Activated CD4-positive, alpha-beta T cell treated with anti-CD3 and anti-CD28 coated beads, Interleukin-2, amount 10 ng/mL, durations not matched to agents 7 days and 5 days (primary cell): ENCODE results near the gene RPL7A. TPM values are rescaled to one million over a fixed set of nuclear protein-coding genes. Genes with fewer than 3 reads are reported as not detected.

ENCODE experiments used
- CTCF ChIA-PET: fragments of 350-600 bp; sonication (Branson Sonifier 250); formaldehyde crosslinking; loops from one replicate; lab custom pipeline; 2021; ENCODE audit warnings: antibody characterized with exemption; lab: Charles Lee
- POLR2A ChIA-PET: fragments of 350-600 bp; sonication (Branson Sonifier 250); formaldehyde crosslinking; loops from one replicate; lab custom pipeline; 2021; ENCODE audit warnings: antibody characterized with exemption; lab: Charles Lee
- DNase-seq: peaks from one replicate; pipeline ENCODE4 v3.0.0-alpha.2; 2020
- H3K27ac Mint-ChIP-seq: one replicate; pipeline ENCODE4 v1.8.0; 2021; ENCODE audit warnings: mild to moderate bottlenecking, moderate library complexity, mixed read lengths
- H3K27me3 Mint-ChIP-seq: one replicate; pipeline ENCODE4 v1.8.0; 2021; ENCODE audit warnings: mixed read lengths
- H3K36me3 Mint-ChIP-seq: one replicate; pipeline ENCODE4 v1.8.0; 2021; ENCODE audit warnings: low read depth, mixed read lengths
- H3K4me1 Mint-ChIP-seq: one replicate; pipeline ENCODE4 v1.8.0; 2021; ENCODE audit warnings: mixed read lengths
- H3K4me3 Mint-ChIP-seq: one replicate; pipeline ENCODE4 v1.8.0; 2021; ENCODE audit warnings: mild to moderate bottlenecking, moderate library complexity, mixed read lengths
- H3K9me3 Mint-ChIP-seq: one replicate; pipeline ENCODE4 v1.8.0; 2021; ENCODE audit warnings: mixed read lengths
- total RNA-seq, 2 experiments: library from RNA; stranded (reverse); gene quantifications; one replicate each; pipeline ENCODE4 v1.2.3, GENCODE V29; 2021

RPL7A gene
- total RNA-seq, 2 experiments from 2014 or later = 1,880 to 1,928 TPM

- Mint-ChIP-seq H3K4me1 (peaks cover 27% of the 10 kb centered on the region), H3K27me3 (peaks cover 2% of the 10 kb centered on the region), H3K9me3 (no peaks in the 10 kb centered on the region), H3K4me3 (no peak overlapping the region), H3K27ac (no peak overlapping the region), H3K36me3 (peaks cover 16% of the 10 kb centered on the region)
- ChIA-PET POLR2A (interaction anchor here (1.1 kb wide), 1 partner anchor 43 kb away, joined by 5 read pairs; no protein-coding TSS in a partner anchor), CTCF (interaction anchor here (1.1 to 1.9 kb wide), 3 partner anchors 21 to 139 kb away, joined by 3 to 5 read pairs (median 3); partner anchors contain the start of genes SURF1 and SURF2)
- DNase-seq = no peak
Observed at GRCh38 chr9:133377721-133378216, 29.8 kb downstream of the RPL7A start.

DNA sequence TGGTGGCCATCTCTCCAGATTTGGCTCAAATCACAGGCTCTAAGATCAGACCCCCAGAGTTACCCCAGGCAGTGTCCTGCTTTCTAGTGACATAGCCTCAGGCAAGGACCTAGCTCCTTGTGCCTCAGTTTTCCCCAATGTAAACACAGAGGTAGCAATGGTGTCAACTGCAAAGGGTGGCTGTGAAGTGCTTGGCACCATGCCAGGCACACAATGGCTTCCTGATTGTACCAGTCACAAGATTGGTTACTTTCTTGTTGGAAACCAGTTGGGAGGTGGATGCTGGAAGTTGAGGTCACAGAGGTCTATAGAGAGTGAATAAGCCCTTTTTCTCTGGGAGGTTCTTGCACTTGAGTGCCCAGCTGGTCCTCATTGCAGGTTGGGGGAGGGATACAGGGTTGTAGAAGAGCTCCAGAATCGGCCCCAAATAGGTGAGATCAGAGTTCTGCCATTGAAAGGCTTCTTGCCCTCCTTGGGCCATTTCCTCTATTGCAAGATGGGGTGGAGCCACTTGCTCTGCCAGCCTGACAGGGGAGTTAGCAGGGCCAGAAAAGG is 30.5 kb downstream of the RPL7A start:
- H3K27ac Mint-ChIP-seq = no peak overlapping the region
- CTCF ChIA-PET = interaction anchor here (0.9 to 1.1 kb wide), 4 partner anchors 23 to 67 kb away, joined by 3 read pairs; partner anchors contain the start of genes SURF1 and SURF2
- H3K36me3 Mint-ChIP-seq = peaks cover 12% of the 10 kb centered on the region
- no peak overlapping the region for H3K4me3 Mint-ChIP-seq
- H3K4me1 Mint-ChIP-seq = peaks cover 20% of the 10 kb centered on the region
- H3K9me3 Mint-ChIP-seq = no peaks in the 10 kb centered on the region
- POLR2A ChIA-PET = no interaction called here
- H3K27me3 Mint-ChIP-seq = peaks cover 2% of the 10 kb centered on the region
- DNase-seq = no peak

- ChIA-PET POLR2A (no interaction called here), CTCF (interaction anchor here (0.9 to 1.4 kb wide), 5 partner anchors 16 to 66 kb away, joined by 3 to 4 read pairs (median 3); partner anchors contain the start of genes SURF1 and SURF2)
- DNase-seq = no peak
- Mint-ChIP-seq H3K4me1 (peaks cover 14% of the 10 kb centered on the region), H3K9me3 (no peaks in the 10 kb centered on the region), H3K36me3 (peaks cover 8% of the 10 kb centered on the region), H3K27me3 (peaks cover 2% of the 10 kb centered on the region), H3K4me3 (no peak overlapping the region), H3K27ac (no peak overlapping the region)
Observed at GRCh38 chr9:133379153-133380086, 31.4 kb downstream of the RPL7A start.

GRCh38 chr9:133380734-133381133 is 32.7 kb downstream of the RPL7A start:
- Mint-ChIP-seq H3K27me3 (peaks cover 2% of the 10 kb centered on the region), H3K4me3 (no peak overlapping the region), H3K36me3 (no peaks in the 10 kb centered on the region), H3K4me1 (peaks cover 9% of the 10 kb centered on the region), H3K27ac (no peak overlapping the region), H3K9me3 (no peaks in the 10 kb centered on the region)
- ChIA-PET CTCF (interaction anchor here (1.2 to 1.4 kb wide), 2 partner anchors 23 to 47 kb away, joined by 3 read pairs; no protein-coding TSS in a partner anchor), POLR2A (no interaction called here)
- DNase-seq = no peak

DNA sequence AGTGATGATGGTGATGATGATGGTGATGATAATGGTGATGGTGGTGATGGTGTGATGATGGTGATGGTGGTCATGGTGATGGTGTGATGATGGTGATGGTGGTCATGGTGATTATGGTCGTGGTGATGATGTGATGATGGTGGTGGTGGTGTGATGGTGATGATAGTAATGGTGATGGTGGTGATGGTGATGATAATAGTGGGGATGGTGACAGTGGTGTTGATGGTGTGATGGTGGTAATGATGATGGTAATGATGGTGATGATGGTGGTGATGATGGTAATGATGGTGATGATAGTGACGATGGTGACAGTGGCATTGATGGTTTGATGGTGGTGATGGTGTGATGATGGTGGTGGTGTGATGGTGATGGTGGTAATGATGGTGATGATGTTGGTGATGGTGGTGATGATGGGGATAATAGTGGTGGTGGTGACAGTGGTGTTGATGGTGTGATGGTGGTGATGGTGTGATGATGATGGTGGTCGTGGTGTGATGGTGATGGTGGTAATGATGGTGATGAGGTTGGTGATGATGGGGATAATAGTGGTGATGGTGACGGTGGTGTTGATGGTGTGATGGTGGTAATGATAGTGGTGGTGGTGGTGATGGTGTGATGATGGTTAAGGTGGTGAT is 34.6 kb downstream of the RPL7A start:
- no peaks in the 10 kb centered on the region for H3K27me3 Mint-ChIP-seq
- no peaks in the 10 kb centered on the region for H3K9me3 Mint-ChIP-seq
- no peak overlapping the region for H3K4me3 Mint-ChIP-seq
- no peak overlapping the region for H3K27ac Mint-ChIP-seq
- DNase-seq = no peak
- CTCF ChIA-PET = no interaction called here
- H3K36me3 Mint-ChIP-seq = no peaks in the 10 kb centered on the region
- peaks cover 8% of the 10 kb centered on the region for H3K4me1 Mint-ChIP-seq
- POLR2A ChIA-PET = no interaction called here

GRCh38 chr9:133383438-133383837 is 35.4 kb downstream of the RPL7A start:
- no peak for DNase-seq
- peaks cover 4% of the 10 kb centered on the region for H3K4me1 Mint-ChIP-seq
- no peak overlapping the region for H3K27ac Mint-ChIP-seq
- no peaks in the 10 kb centered on the region for H3K36me3 Mint-ChIP-seq
- H3K27me3 Mint-ChIP-seq = no peaks in the 10 kb centered on the region
- no peak overlapping the region for H3K4me3 Mint-ChIP-seq
- CTCF ChIA-PET = no interaction called here
- POLR2A ChIA-PET = no interaction called here
- no peaks in the 10 kb centered on the region for H3K9me3 Mint-ChIP-seq

DNA sequence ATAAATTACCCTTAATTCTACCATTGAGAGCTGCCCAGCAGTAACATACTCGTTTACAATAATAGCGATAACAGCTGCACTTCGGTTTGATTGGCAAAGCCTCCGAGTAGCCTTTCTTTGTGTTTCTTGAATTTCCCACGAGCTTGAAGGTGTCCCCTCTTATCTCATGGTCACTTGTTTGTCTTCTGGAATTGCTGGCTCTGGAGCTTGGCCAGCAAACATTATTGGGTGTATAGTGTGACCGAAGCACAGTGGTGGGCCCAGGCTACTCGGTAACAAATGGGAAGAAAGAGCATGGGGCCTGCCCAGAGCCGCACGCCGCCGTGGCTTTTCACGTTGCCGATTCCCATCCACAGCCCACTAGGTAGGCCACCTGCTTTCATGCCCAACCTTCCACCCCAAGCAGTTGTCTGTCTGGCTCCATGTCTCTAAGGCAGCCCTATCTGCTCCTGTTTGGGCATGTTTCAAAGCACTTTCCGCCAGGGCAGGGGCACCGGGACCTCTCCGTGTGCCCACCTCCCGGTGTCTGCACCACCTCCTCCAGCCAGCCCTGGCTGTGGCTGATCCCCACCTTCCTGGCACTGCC is 36.8 kb downstream of the RPL7A start:
- no peaks in the 10 kb centered on the region for H3K4me1 Mint-ChIP-seq
- no peak overlapping the region for H3K27ac Mint-ChIP-seq
- no peaks in the 10 kb centered on the region for H3K9me3 Mint-ChIP-seq
- H3K36me3 Mint-ChIP-seq = no peaks in the 10 kb centered on the region
- H3K27me3 Mint-ChIP-seq = no peaks in the 10 kb centered on the region
- CTCF ChIA-PET = interaction anchor here (0.7 kb wide), 1 partner anchor 24 kb away, joined by 4 read pairs; no protein-coding TSS in a partner anchor
- DNase-seq = no peak
- no peak overlapping the region for H3K4me3 Mint-ChIP-seq
- POLR2A ChIA-PET = interaction anchor here (0.7 kb wide), 1 partner anchor 109 kb away, joined by 4 read pairs; no protein-coding TSS in a partner anchor

- DNase-seq = no peak
- no peaks in the 10 kb centered on the region for H3K36me3 Mint-ChIP-seq
- no peaks in the 10 kb centered on the region for H3K27me3 Mint-ChIP-seq
- no peak overlapping the region for H3K4me3 Mint-ChIP-seq
- H3K9me3 Mint-ChIP-seq = no peaks in the 10 kb centered on the region
- no peak overlapping the region for H3K27ac Mint-ChIP-seq
- ChIA-PET CTCF (interaction anchor here (0.7 kb wide), 1 partner anchor 24 kb away, joined by 4 read pairs; no protein-coding TSS in a partner anchor), POLR2A (no interaction called here)
- H3K4me1 Mint-ChIP-seq = no peaks in the 10 kb centered on the region
Observed at GRCh38 chr9:133385452-133385851, 37.4 kb downstream of the RPL7A start.

DNA sequence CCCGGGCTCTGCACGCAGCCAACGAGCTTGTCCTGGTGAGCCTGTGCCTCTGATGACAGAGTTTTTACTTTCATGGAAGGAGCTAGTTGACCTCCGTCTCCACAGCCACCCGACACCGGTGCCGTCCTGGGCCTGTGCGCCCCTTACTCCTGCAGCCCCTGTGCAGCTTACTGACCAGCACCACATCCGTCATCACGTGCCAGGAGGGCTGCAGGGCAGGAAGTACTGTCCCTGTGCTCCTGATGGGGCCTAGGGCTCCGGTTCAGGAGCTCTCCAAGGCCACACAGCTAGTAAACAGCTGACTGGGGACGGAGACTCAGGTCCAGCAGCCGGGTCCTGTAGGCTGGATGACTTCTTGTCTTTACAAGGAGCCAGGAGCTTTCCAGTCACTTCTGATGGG is 38.3 kb downstream of the RPL7A start:
- no peak overlapping the region for H3K27ac Mint-ChIP-seq
- DNase-seq = no peak
- no peaks in the 10 kb centered on the region for H3K4me1 Mint-ChIP-seq
- H3K9me3 Mint-ChIP-seq = no peaks in the 10 kb centered on the region
- POLR2A ChIA-PET = no interaction called here
- H3K4me3 Mint-ChIP-seq = no peak overlapping the region
- CTCF ChIA-PET = interaction anchor here (1.5 kb wide), 1 partner anchor 11 kb away, joined by 3 read pairs; no protein-coding TSS in a partner anchor
- H3K27me3 Mint-ChIP-seq = no peaks in the 10 kb centered on the region
- no peaks in the 10 kb centered on the region for H3K36me3 Mint-ChIP-seq

DNA sequence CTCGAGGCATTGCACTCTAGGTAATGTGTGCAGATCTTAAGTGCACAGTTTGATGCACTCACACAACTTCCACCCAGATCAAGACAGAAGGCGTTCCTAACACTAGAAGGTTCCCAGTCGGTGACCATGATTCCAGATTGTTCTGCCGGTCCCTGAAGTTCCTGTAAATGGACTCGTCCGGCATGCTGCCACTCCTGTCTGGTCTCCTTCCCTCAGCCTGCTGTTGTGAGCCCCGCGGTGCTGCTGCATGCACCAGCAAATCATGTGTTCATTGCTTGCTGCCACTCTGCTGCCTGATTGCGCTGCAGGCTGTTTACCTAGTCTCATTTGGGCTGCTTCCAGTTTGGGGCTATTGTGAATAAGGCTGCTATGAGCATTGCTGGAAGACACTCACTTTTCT is 39.7 kb downstream of the RPL7A start:
- H3K27ac Mint-ChIP-seq = no peak overlapping the region
- H3K27me3 Mint-ChIP-seq = no peaks in the 10 kb centered on the region

DNA sequence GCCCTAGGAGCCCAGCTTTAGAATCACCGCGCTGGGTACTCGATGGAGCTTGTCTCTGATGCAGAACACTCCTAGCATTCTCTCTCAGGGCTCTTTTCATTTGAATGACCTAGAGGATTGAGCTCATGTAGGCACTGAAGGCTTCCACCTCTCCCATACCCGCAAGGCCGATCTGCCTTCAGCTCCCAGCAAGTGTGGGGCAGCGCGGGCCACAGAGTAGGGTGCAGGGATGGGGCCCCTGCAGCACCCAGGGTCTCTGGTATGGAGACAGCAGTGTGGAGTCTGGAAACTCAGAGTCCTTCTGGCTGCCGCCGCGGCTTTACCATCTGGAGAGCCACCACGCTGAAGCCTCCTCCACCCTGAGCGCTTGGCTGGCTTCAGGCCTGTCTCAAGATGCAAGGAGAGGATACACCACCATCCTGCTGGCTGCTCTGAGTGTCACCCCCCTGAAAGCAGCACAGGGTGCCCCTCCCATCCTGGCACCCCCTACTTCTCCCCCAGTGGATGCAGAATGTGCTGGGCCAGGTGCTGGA is 41.1 kb downstream of the RPL7A start:
- Mint-ChIP-seq H3K36me3 (no peaks in the 10 kb centered on the region), H3K27ac (no peak overlapping the region), H3K4me3 (no peak overlapping the region), H3K4me1 (no peaks in the 10 kb centered on the region), H3K9me3 (no peaks in the 10 kb centered on the region), H3K27me3 (no peaks in the 10 kb centered on the region)
- ChIA-PET POLR2A (no interaction called here), CTCF (interaction anchor here (1.4 kb wide), 1 partner anchor 15 kb away, joined by 4 read pairs; no protein-coding TSS in a partner anchor)
- no peak for DNase-seq

More for the DNA sequence above, 39.7 kb downstream of the RPL7A start:
- DNase-seq = no peak
- no peaks in the 10 kb centered on the region for H3K9me3 Mint-ChIP-seq
- H3K4me1 Mint-ChIP-seq = no peaks in the 10 kb centered on the region
- POLR2A ChIA-PET = no interaction called here
- CTCF ChIA-PET = interaction anchor here (0.9 to 1.5 kb wide), 2 partner anchors 10 to 11 kb away, joined by 3 read pairs; partner anchors contain the start of gene STKLD1
- no peaks in the 10 kb centered on the region for H3K36me3 Mint-ChIP-seq
- no peak overlapping the region for H3K4me3 Mint-ChIP-seq

GRCh38 chr9:133389562-133389961 is 41.5 kb downstream of the RPL7A start:
- H3K27ac Mint-ChIP-seq = peak overlapping the region; percentile 25
- H3K27me3 Mint-ChIP-seq = no peaks in the 10 kb centered on the region
- ChIA-PET POLR2A (no interaction called here), CTCF (interaction anchor here (0.6 to 1.4 kb wide), 2 partner anchors 15 to 521 kb away, joined by 3 to 4 read pairs; no protein-coding TSS in a partner anchor)
- H3K4me1 Mint-ChIP-seq = no peaks in the 10 kb centered on the region
- no peaks in the 10 kb centered on the region for H3K36me3 Mint-ChIP-seq
- H3K4me3 Mint-ChIP-seq = no peak overlapping the region
- no peaks in the 10 kb centered on the region for H3K9me3 Mint-ChIP-seq
- DNase-seq = no peak
